DND-41 (cell line): ENCODE data around the gene SHISA7.
A peak's percentile ranks its signal among the peaks of the same experiment; 100 is the strongest.
"Not testable (repeated sequence)": the region's sequence is repeated elsewhere in the genome, so short reads cannot be mapped to it uniquely, and the experiment has no call there.

ENCODE experiments used
- ATAC-seq: fragments of 200-7000 bp; cut with Tn5 transposase; 3 replicates; pipeline ENCODE4 v1.9.1; 2021; ENCODE audit warnings: low read depth; ENCODE audit not compliant: insufficient read depth
- DNase-seq: peaks from one replicate; pipeline ENCODE4 v3.0.0-alpha.2; 2020
- H2AFZ ChIP-seq: 2 replicates; pipeline ENCODE4 v1.6.0; 2012; ENCODE audit warnings: low read depth, low read length
- H3K27ac ChIP-seq: 2 replicates; pipeline ENCODE4 v1.5.1; 2012; ENCODE audit warnings: low read length, inconsistent platforms
- H3K27me3 ChIP-seq: fragments of 200-600 bp; sonication (generic); 2 replicates; pipeline ENCODE4 v1.6.0; 2012; ENCODE audit warnings: low read length, mild to moderate bottlenecking, inconsistent platforms; ENCODE audit not compliant: insufficient read depth, poor library complexity
- H3K36me3 ChIP-seq: 2 replicates; pipeline ENCODE4 v1.5.1; 2012; ENCODE audit warnings: low read length, inconsistent platforms; ENCODE audit not compliant: insufficient read depth
- H3K4me1 ChIP-seq: 2 replicates; pipeline ENCODE4 v1.5.1; 2012; ENCODE audit warnings: mild to moderate bottlenecking, low read length; ENCODE audit not compliant: insufficient read depth
- H3K4me2 ChIP-seq: 2 replicates; pipeline ENCODE4 v1.6.0; 2012; ENCODE audit warnings: mild to moderate bottlenecking, moderate library complexity, low read length, inconsistent platforms; ENCODE audit not compliant: insufficient read depth
- H3K4me3 ChIP-seq, 2 experiments: fragments of 200-600 bp in 1 of 2; shearing (Covaris generic) in 1 of 2; 2 replicates each; pipeline ENCODE4 v1.5.1; 2012 to 2016; ENCODE audit warnings: inconsistent platforms in 2 of 2, low read length in 2 of 2, mild to moderate bottlenecking in 2 of 2, low read depth in 1 of 2, moderate library complexity in 1 of 2
- H3K79me2 ChIP-seq: 2 replicates; pipeline ENCODE4 v1.6.0; 2012; ENCODE audit warnings: low read length, inconsistent platforms; ENCODE audit not compliant: insufficient read depth
- H3K9ac ChIP-seq: 2 replicates; pipeline ENCODE4 v1.6.0; 2012; ENCODE audit warnings: low read depth, mild to moderate bottlenecking, inconsistent platforms, low read length, moderate library complexity
- H3K9me3 ChIP-seq: 2 replicates; pipeline ENCODE4 v1.5.1; 2012; ENCODE audit warnings: low read length, moderate library complexity, mild to moderate bottlenecking, inconsistent platforms; ENCODE audit not compliant: insufficient read depth, severe bottlenecking
- H4K20me1 ChIP-seq: 2 replicates; pipeline ENCODE4 v1.6.0; 2012; ENCODE audit warnings: low read length; ENCODE audit not compliant: insufficient read depth
- EZH2 ChIP-seq: IDR thresholded peaks from 3 replicates; pipeline ENCODE4 v1.6.1; 2012; ENCODE audit warnings: borderline replicate concordance, low read depth, mild to moderate bottlenecking, moderate library complexity, low read length, inconsistent platforms; ENCODE audit not compliant: severe bottlenecking
- TF ChIP-seq, protein P1 (sequence below): IDR thresholded peaks from 2 replicates; pipeline ENCODE4 v1.5.1; 2012; ENCODE audit warnings: borderline replicate concordance, low read length, moderate library complexity, mild to moderate bottlenecking; ENCODE audit not compliant: poor library complexity, severe bottlenecking; ENCODE audit errors: extremely low read depth

SHISA7 gene

DNA sequence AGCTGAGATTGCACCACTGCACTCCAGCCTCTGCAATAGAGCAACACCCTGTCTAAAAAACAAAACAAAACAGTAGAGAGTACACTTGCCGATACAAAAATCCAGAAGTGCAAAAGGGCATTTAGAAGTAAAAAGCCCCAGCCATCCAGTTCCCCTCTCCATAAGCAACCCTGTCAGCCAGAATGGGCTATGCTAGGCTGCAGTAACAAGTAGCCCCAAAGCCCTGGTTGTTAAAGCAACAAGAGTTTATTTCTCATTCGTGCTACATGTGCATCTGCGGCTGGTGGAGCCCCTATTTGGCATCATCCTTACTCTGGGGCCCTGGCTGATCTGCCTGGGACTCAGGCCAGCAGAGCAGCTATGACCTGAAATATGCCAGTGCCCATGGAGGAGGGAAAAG lies 18.6 kb downstream of the SHISA7 start:
- no peak overlapping the region for H3K27ac ChIP-seq
- H3K36me3 ChIP-seq = no peaks in the 10 kb centered on the region
- no peak for ATAC-seq
- TF ChIP-seq EZH2 = no peak
- TF ChIP-seq, protein P1, sequence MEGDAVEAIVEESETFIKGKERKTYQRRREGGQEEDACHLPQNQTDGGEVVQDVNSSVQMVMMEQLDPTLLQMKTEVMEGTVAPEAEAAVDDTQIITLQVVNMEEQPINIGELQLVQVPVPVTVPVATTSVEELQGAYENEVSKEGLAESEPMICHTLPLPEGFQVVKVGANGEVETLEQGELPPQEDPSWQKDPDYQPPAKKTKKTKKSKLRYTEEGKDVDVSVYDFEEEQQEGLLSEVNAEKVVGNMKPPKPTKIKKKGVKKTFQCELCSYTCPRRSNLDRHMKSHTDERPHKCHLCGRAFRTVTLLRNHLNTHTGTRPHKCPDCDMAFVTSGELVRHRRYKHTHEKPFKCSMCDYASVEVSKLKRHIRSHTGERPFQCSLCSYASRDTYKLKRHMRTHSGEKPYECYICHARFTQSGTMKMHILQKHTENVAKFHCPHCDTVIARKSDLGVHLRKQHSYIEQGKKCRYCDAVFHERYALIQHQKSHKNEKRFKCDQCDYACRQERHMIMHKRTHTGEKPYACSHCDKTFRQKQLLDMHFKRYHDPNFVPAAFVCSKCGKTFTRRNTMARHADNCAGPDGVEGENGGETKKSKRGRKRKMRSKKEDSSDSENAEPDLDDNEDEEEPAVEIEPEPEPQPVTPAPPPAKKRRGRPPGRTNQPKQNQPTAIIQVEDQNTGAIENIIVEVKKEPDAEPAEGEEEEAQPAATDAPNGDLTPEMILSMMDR = no peak
- H3K9ac ChIP-seq = no peak overlapping the region
- no peak overlapping the region for H3K4me2 ChIP-seq
- no peaks in the 10 kb centered on the region for H3K79me2 ChIP-seq
- no peaks in the 10 kb centered on the region for H3K27me3 ChIP-seq
- DNase-seq = no peak
- H3K4me3 ChIP-seq = no peak overlapping the region
- peaks cover 29% of the 10 kb centered on the region for H3K4me1 ChIP-seq
- H4K20me1 ChIP-seq = no peaks in the 10 kb centered on the region
- H2AFZ ChIP-seq = no peak overlapping the region
- H3K9me3 ChIP-seq = no peaks in the 10 kb centered on the region

DNA sequence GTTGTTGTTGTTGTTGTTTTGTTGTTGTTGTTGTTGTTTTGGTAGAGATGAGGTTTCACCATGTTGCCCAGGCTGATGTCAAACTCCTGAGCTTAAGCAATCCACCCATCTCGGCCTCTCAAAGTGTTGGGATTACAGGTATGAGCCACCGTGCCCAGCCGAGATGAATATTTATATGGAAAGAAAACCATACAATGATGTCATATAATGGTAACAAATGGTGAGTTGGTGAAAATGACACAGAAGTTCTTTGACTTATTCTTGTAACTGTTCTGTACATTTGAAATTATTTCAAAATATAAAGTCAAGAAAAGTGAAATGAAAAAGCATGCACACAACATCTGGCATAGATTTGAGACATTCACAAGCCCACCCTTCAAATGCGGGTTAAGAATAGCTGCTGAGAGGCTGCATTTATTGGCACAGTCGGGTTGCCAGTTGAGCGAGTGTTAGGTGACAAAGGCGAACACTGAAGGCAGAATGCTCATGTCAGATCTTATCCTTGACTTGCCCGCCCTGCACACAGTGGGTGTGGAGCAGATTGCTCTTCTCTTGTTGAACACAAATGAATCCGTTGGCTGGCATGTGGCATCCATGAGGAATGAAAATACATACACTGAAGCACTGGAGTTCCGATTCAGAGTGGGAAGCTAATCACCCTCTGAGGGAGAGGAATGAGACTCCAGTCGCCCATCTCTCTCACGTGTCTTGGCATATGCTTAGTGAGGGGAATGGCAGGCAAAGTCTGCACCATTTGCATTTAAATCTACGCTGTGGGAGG lies 19.7 kb downstream of the SHISA7 start:
- Histone ChIP-seq H3K4me2 (no peak overlapping the region), H3K9me3 (no peaks in the 10 kb centered on the region), H3K4me3 (no peak overlapping the region), H3K27ac (no peak overlapping the region), H3K36me3 (no peaks in the 10 kb centered on the region), H2AFZ (no peak overlapping the region), H4K20me1 (no peaks in the 10 kb centered on the region), H3K9ac (no peak overlapping the region), H3K79me2 (no peaks in the 10 kb centered on the region), H3K4me1 (peaks cover 29% of the 10 kb centered on the region), H3K27me3 (no peaks in the 10 kb centered on the region)
- TF ChIP-seq EZH2 = no peak
- TF ChIP-seq, protein P1 = no peak
- no peak for DNase-seq
- no peak for ATAC-seq

DNA sequence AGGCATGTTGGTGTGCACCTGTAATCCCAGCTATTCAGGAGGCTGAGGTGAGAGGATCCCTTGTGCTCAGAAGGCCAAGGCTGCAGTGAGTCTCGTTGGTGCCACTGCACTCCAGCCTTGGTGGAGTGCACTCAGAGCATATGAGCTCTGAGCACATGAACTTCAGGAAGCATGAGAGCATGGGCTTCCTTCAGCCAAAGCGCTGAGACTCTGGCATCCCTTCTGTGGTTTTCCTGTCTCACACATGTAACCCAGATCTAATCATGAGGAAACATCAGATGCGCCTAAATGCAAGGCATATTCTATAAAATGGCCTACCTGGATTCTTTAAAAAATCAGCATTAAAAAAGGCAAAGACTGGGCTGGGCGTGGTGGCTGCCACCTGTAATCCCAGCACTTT lies 21.8 kb downstream of the SHISA7 start:
- H3K4me1 ChIP-seq = peaks cover 29% of the 10 kb centered on the region

DNA sequence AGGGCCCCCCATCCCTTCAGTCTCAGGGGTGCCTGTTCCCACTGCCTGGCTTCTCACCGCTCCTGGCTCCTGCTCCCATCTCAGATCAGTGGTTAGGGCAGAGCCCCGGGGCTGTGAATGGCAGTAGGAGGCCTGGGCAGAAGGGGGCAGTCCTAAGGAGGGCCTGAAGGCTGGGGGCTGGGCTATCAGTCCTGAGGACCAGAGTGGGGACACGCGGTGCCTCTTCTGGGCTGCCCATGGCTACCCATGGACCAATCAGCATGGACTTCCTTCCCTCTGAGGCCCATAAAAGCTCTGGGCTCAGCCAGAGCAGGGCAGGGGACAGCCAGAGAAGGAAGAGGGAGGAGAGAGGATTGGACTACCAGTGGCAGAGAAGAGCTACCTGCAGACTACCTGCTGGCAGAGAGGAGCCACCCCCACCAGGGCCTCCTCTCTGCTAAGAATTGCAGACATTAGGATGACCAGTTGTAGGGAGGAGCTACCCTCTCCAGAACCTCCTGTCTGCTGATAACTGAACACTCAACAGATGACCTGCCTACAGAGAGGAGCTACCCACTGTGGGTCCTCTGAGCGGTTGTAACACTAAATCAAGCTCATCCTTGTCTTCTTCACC lies 23.4 kb downstream of the SHISA7 start:
- Histone ChIP-seq H3K9ac (no peak overlapping the region; the same call in 1 of the 2 replicates), H3K79me2 (no peaks in the 10 kb centered on the region), H3K4me3 (no peak overlapping the region), H3K36me3 (no peaks in the 10 kb centered on the region), H3K4me1 (peaks cover 29% of the 10 kb centered on the region), H3K4me2 (no peak overlapping the region), H4K20me1 (no peaks in the 10 kb centered on the region), H3K9me3 (no peaks in the 10 kb centered on the region), H3K27ac (no peak overlapping the region; the same call in 1 of the 2 replicates), H3K27me3 (no peaks in the 10 kb centered on the region), H2AFZ (no peak overlapping the region)
- DNase-seq (no peak), ATAC-seq (no peak)
- TF ChIP-seq, protein P1 = no peak
- TF ChIP-seq EZH2 = no peak

More for the DNA sequence above, 21.8 kb downstream of the SHISA7 start:
- Histone ChIP-seq H3K4me2 (peak overlapping the region; percentile 28), H3K27ac (peak overlapping the region; percentile 78), H3K9ac (peak overlapping the region; percentile 36), H2AFZ (peak overlapping the region; percentile 66)
- not testable (repeated sequence) for H4K20me1 ChIP-seq, H3K27me3 ChIP-seq, H3K79me2 ChIP-seq, H3K36me3 ChIP-seq, H3K9me3 ChIP-seq, H3K4me3 ChIP-seq
- DNase-seq (peak; percentile 83), ATAC-seq (peak; percentile 100)
